ENCODE data around the gene INPP4B.

INPP4B gene

DNA sequence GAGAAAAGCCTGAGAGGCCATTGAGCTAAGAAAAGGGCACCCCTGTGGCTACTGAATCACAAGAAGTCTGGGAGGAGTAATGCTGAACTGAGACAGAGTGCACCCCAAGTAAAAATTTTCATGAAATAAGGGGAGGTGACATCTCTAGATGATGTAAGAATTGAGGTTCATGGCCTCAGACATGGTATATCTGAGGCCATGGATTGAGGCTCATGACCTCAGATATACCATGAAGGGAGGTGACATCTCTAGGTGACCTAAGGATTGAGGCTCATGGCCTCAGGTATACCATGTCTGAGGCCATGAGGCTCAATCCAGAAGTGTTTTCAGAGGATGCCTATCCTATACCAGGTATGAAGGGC, 560.9 kb downstream of the INPP4B start:
- no peak for DNase-seq (ENCODE audit: low read depth)
- H3K4me3 ChIP-seq (ENCODE audit: low read depth, low read length) = no peak overlapping the region
- TF ChIP-seq POLR2A (IDR thresholded peaks at IDR 0.05; ENCODE audit: extremely low read depth, insufficient read length) (no peak), CTCF (IDR thresholded peaks at IDR 0.05; ENCODE audit: low read depth, low read length) (no peak), MAX (IDR thresholded peaks at IDR 0.05; ENCODE audit: low read depth, low read length) (no peak), MYC (IDR thresholded peaks at IDR 0.05; ENCODE audit: low read depth, low read length) (no peak)

GRCh38 chr4:142284402-142285221, 561.5 kb downstream of the INPP4B start:
- no peak for TF ChIP-seq POLR2A (IDR thresholded peaks at IDR 0.05; ENCODE audit: extremely low read depth, insufficient read length)
- TF ChIP-seq MYC (IDR thresholded peaks at IDR 0.05; ENCODE audit: low read depth, low read length) = no peak
- TF ChIP-seq CTCF (IDR thresholded peaks at IDR 0.05; ENCODE audit: low read depth, low read length) = no peak
- TF ChIP-seq MAX (IDR thresholded peaks at IDR 0.05; ENCODE audit: low read depth, low read length) = no peak
- no peak overlapping the region for H3K4me3 ChIP-seq (ENCODE audit: low read depth, low read length)
- DNase-seq (ENCODE audit: low read depth) = no peak

DNA sequence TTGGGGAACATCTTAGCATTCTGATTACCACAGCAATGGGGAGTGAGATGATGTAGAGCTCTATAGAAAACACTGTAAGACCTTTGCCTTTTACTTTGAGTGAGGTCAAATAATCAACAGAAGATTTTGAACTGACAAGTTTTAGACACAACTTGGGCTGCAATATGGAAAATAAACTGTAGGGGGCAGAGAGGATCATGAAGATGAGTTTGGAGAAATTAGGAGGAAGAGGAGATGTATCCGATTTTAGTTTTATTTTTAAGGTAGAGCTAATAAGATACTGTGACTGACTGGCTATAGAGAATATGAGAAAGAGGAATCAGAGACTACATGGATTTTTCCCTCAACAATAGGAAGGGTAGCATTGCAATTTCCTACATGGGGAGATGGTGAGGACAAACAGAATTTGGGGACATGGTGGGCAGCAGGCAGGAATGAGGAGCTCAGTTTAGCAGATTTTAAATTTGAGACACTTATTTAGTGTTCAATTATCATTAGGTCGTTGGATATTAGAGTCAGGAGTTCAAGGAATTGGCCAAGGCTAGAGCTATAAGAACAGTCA, 563.1 kb downstream of the INPP4B start:
- TF ChIP-seq CTCF (IDR thresholded peaks at IDR 0.05; ENCODE audit: low read depth, low read length) (peak; percentile 33), POLR2A (IDR thresholded peaks at IDR 0.05; ENCODE audit: extremely low read depth, insufficient read length) (no peak)
- peak; percentile 10 for DNase-seq (ENCODE audit: low read depth)
- no peak overlapping the region for H3K4me3 ChIP-seq (ENCODE audit: low read depth, low read length)

- no peak for DNase-seq (ENCODE audit: low read depth)
- no peak for TF ChIP-seq POLR2A (IDR thresholded peaks at IDR 0.05; ENCODE audit: extremely low read depth, insufficient read length)
- TF ChIP-seq MYC (IDR thresholded peaks at IDR 0.05; ENCODE audit: low read depth, low read length) = no peak
- no peak for TF ChIP-seq MAX (IDR thresholded peaks at IDR 0.05; ENCODE audit: low read depth, low read length)
- TF ChIP-seq CTCF (IDR thresholded peaks at IDR 0.05; ENCODE audit: low read depth, low read length) = no peak
Observed at GRCh38 chr4:142281999-142282398, 564.1 kb downstream of the INPP4B start.

DNA sequence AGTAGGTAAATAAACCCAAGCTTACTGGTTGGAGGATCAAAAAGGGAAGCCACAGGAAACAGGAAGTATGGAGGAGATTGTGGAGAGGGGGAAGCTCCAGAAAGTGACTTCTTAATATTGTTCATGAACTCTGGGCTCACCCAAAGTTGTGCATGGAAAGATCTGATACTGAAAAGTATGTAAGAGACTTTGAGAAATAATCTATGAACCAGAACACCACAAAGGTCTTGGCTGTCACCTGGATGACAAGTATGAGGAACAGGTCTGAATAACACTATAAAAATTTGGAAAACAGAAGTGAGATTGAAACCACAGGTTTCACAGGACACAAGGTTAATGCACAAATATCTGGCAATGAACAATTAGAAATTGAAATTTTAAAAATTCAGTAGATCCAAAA, 567.4 kb downstream of the INPP4B start:
- TF ChIP-seq CTCF (IDR thresholded peaks at IDR 0.05; ENCODE audit: low read depth, low read length) (no peak), POLR2A (IDR thresholded peaks at IDR 0.05; ENCODE audit: extremely low read depth, insufficient read length) (no peak), MYC (IDR thresholded peaks at IDR 0.05; ENCODE audit: low read depth, low read length) (no peak), MAX (IDR thresholded peaks at IDR 0.05; ENCODE audit: low read depth, low read length) (no peak)
- no peak for DNase-seq (ENCODE audit: low read depth)
- H3K4me3 ChIP-seq (ENCODE audit: low read depth, low read length) = no peak overlapping the region

More at GRCh38 chr4:142281999-142282398, 564.1 kb downstream of the INPP4B start:
- no peak overlapping the region for H3K4me3 ChIP-seq (ENCODE audit: low read depth, low read length)

Data from NB4 (cell line).